A673 (cell line): ENCODE measurements around the gene DDR2. TPM values are rescaled to one million over a fixed set of nuclear protein-coding genes. Genes with fewer than 3 reads are reported as not detected.

Experiments used
- BruUV-seq: library from RNA; stranded (reverse); fragments of 400-500 nt; replicated peaks from 2 replicates; lab custom pipeline; 2021; lab: Mats Ljungman, UMichigan
- CTCF ChIA-PET: fragments of 300-600 bp; sonication (Branson Sonifier 250); formaldehyde crosslinking; loops from one replicate; lab custom pipeline; 2022; ENCODE audit warnings: antibody characterized with exemption; lab: Charles Lee
- POLR2A ChIA-PET: fragments of 300-600 bp; sonication (Branson Sonifier 250); formaldehyde crosslinking; loops from one replicate; lab custom pipeline; 2022; ENCODE audit warnings: antibody characterized with exemption; ENCODE audit not compliant: low non-redundant PET; lab: Charles Lee
- DNase-seq: peaks from one replicate; pipeline ENCODE4 v3.0.0-alpha.2; 2015; ENCODE audit warnings: low spot score
- H3K27ac ChIP-seq: fragments of 200-600 bp; sonication (generic); 2 replicates; pipeline ENCODE4 v1.5.1; 2016; ENCODE audit warnings: mixed run types, low read depth, mild to moderate bottlenecking, mixed read lengths, antibody characterized with exemption, low read length; ENCODE audit not compliant: poor library complexity, severe bottlenecking
- H3K27me3 ChIP-seq: fragments of 200-600 bp; sonication (generic); replicated peaks from 2 replicates; pipeline ENCODE4 v1.6.1; 2017; ENCODE audit warnings: mixed run types, low read depth, mild to moderate bottlenecking, mixed read lengths, antibody characterized with exemption, low read length; ENCODE audit not compliant: insufficient read depth, poor library complexity
- H3K36me3 ChIP-seq: fragments of 200-600 bp; sonication (generic); 2 replicates; pipeline ENCODE4 v1.6.1; 2016; ENCODE audit warnings: mixed run types, mild to moderate bottlenecking, mixed read lengths, antibody characterized with exemption, low read length; ENCODE audit not compliant: insufficient read depth, poor library complexity, severe bottlenecking
- H3K4me1 ChIP-seq: fragments of 200-600 bp; sonication (generic); 2 replicates; pipeline ENCODE4 v1.6.1; 2017; ENCODE audit warnings: mixed run types, mild to moderate bottlenecking, mixed read lengths, antibody characterized with exemption, low read length; ENCODE audit not compliant: insufficient read depth, poor library complexity, severe bottlenecking
- H3K4me3 ChIP-seq: fragments of 200-600 bp; sonication (generic); 2 replicates; pipeline ENCODE4 v1.5.1; 2016; ENCODE audit warnings: low read depth, mixed run types, mild to moderate bottlenecking, mixed read lengths, low read length; ENCODE audit not compliant: poor library complexity, severe bottlenecking
- H3K9me3 ChIP-seq: fragments of 200-600 bp; sonication (generic); 2 replicates; pipeline ENCODE4 v1.6.1; 2016; ENCODE audit warnings: mixed run types, low read depth, mild to moderate bottlenecking, mixed read lengths, antibody characterized with exemption, low read length; ENCODE audit not compliant: poor library complexity, severe bottlenecking
- EZH2 ChIP-seq: fragments of 200-600 bp; sonication (generic); IDR thresholded peaks from 2 replicates; pipeline ENCODE4 v1.6.1; 2017; ENCODE audit warnings: borderline replicate concordance, low read depth, mild to moderate bottlenecking, mixed read lengths, antibody characterized with exemption, low read length; ENCODE audit not compliant: poor library complexity, severe bottlenecking
- intact Hi-C: fragments of 100-400 bp; cut with micrococcal nuclease; formaldehyde crosslinking; loops from one replicate; pipeline ENCODE4 v1.10.0; 2022; ENCODE audit not compliant: unreplicated experiment
- total RNA-seq: library from RNA; stranded (reverse); gene quantifications from 2 replicates; pipeline ENCODE4 v1.2.3, GENCODE V29; 2021
- TF ChIP-seq, protein P1 (sequence below): fragments of 300-800, 200-600 bp; sonication (generic); conservative IDR thresholded peaks from 2 replicates; pipeline ENCODE4 v1.5.1; 2017; ENCODE audit warnings: low read depth, mild to moderate bottlenecking, antibody characterized with exemption, low read length, moderate library complexity, mixed read lengths

DDR2 gene
- total RNA-seq, 1 experiment from 2014 or later = 121 TPM

DNA sequence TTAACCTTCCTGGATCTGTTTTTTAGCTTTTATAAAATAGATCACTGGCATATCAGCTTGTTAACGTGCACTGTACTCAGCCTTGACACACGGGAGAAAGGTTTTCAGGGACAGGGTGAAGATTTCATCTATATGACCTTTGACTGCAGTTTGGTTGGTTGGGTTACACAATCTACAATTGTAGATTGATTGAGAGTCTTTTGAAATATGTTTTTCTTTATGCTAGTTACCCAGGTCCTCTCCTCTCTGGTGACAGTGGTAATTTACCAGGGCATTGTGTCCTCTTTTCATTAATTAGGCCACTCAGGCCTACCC lies 48.8 kb downstream of the DDR2 start:
- intact Hi-C loops = no loop called here
- Histone ChIP-seq H3K27ac (peak overlapping the region; percentile 21), H3K9me3 (peaks cover 19% of the 10 kb centered on the region), H3K36me3 (peaks cover 34% of the 10 kb centered on the region), H3K4me1 (peaks cover 15% of the 10 kb centered on the region), H3K27me3 (no peaks in the 10 kb centered on the region), H3K4me3 (no peak overlapping the region)
- no peak for DNase-seq
- CTCF ChIA-PET = no interaction called here
- TF ChIP-seq, protein P1, sequence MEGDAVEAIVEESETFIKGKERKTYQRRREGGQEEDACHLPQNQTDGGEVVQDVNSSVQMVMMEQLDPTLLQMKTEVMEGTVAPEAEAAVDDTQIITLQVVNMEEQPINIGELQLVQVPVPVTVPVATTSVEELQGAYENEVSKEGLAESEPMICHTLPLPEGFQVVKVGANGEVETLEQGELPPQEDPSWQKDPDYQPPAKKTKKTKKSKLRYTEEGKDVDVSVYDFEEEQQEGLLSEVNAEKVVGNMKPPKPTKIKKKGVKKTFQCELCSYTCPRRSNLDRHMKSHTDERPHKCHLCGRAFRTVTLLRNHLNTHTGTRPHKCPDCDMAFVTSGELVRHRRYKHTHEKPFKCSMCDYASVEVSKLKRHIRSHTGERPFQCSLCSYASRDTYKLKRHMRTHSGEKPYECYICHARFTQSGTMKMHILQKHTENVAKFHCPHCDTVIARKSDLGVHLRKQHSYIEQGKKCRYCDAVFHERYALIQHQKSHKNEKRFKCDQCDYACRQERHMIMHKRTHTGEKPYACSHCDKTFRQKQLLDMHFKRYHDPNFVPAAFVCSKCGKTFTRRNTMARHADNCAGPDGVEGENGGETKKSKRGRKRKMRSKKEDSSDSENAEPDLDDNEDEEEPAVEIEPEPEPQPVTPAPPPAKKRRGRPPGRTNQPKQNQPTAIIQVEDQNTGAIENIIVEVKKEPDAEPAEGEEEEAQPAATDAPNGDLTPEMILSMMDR = no peak
- TF ChIP-seq EZH2 = no peak
- POLR2A ChIA-PET = no interaction called here
- BruUV-seq = no TSS peak

DNA sequence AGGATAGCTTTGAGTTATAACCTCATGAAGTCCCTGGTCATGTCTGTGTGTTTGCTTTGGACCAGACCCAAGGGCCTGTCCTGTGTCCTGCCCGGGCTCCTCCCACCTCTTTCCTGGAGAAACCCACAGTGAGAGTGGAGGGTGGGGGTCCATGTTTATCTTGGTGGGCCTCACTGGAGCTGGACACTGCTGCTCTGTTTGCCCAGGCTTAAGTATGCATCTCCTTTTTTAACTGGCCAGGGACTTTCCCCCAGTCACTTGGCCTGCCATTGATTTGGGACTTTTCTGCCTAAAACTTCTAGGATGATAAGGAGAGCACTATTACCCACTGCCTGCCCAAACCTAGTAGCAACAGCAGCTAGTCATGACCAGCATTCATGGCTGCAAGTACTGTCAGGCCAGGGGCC lies 49.8 kb downstream of the DDR2 start:
- peaks cover 19% of the 10 kb centered on the region for H3K9me3 ChIP-seq
- H3K4me3 ChIP-seq = no peak overlapping the region
- ChIA-PET POLR2A (no interaction called here), CTCF (no interaction called here)
- intact Hi-C loops = no loop called here
- TF ChIP-seq EZH2 = no peak
- TF ChIP-seq, protein P1 = no peak
- peaks cover 36% of the 10 kb centered on the region for H3K36me3 ChIP-seq
- DNase-seq = no peak
- H3K4me1 ChIP-seq = peaks cover 6% of the 10 kb centered on the region
- BruUV-seq = no TSS peak
- no peak overlapping the region for H3K27ac ChIP-seq
- no peaks in the 10 kb centered on the region for H3K27me3 ChIP-seq

DNA sequence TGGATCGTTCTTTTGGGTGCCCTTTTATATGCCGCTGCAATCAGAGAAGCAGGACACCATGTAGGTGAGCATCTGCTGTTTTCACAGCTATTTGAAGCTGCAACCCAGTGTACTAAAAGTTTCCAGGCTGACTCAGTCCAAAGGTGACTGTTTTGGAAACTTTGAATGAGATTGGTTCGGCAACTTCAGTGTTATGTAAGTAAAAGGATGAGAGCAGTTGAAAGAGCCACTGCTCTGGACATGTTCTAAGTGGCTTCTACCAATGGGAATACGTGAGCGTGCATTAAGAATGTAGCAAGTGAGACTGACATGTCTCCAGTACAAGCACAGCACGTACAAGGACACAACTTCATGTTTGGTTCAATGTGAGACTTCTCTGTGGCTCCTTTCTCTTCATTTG lies 55.6 kb downstream of the DDR2 start:
- DNase-seq = no peak
- Histone ChIP-seq H3K9me3 (peaks cover 5% of the 10 kb centered on the region), H3K27me3 (no peaks in the 10 kb centered on the region), H3K4me1 (peaks cover 30% of the 10 kb centered on the region), H3K27ac (no peak overlapping the region), H3K36me3 (peaks cover 16% of the 10 kb centered on the region), H3K4me3 (no peak overlapping the region)
- intact Hi-C loops = no loop called here
- TF ChIP-seq, protein P1 = no peak
- TF ChIP-seq EZH2 = no peak
- CTCF ChIA-PET = no interaction called here
- POLR2A ChIA-PET = interaction anchor here (0.5 kb wide), 1 partner anchor 15 kb away, joined by 4 read pairs; no protein-coding TSS in a partner anchor
- BruUV-seq = no TSS peak
